Heart left ventricle (tissue), 16 donors: ENCODE data around the gene HK3. TPM values are rescaled to one million over a fixed set of nuclear protein-coding genes. Genes with fewer than 3 reads are reported as not detected.

Experiments
- ATAC-seq, 4 donors: fragments of 200-7000 bp; cut with Tn5 transposase; one replicate each; pipeline ENCODE4 v1.9.1; 2020 to 2022; ENCODE audit warnings: moderate library complexity in 4 of 4, mild to moderate bottlenecking in 3 of 4, moderate number of reproducible peaks in 1 of 4
- DNase-seq, 5 donors: peaks; one replicate each; pipeline ENCODE4 v3.0.0-alpha.2; 2020
- H3K27ac ChIP-seq, 12 donors: fragments of 200-600 bp; sonication (generic) in 4 of 12; one replicate each; pipeline versions ENCODE4 v1.5.0 to v1.8.0; 2016 to 2022; ENCODE audit warnings: mild to moderate bottlenecking in 2 of 12
- H3K27me3 ChIP-seq, 9 donors: fragments of 200-600 bp; sonication (generic) in 2 of 9; one replicate each; pipeline versions ENCODE4 v1.5.1 to v1.8.0; 2016 to 2022; ENCODE audit warnings: mild to moderate bottlenecking in 3 of 9
- H3K36me3 ChIP-seq, 9 donors: fragments of 200-600 bp; sonication (generic) in 2 of 9; one replicate each; pipeline versions ENCODE4 v1.5.0 to v1.8.0; 2018 to 2022; ENCODE audit warnings: mild to moderate bottlenecking in 2 of 9
- H3K4me1 ChIP-seq, 12 donors: fragments of 200-600 bp; sonication (generic) in 4 of 12; one replicate each; pipeline versions ENCODE4 v1.5.0 to v1.8.0; 2016 to 2022; ENCODE audit warnings: mild to moderate bottlenecking in 3 of 12
- H3K4me3 ChIP-seq, 12 donors: fragments of 200-600 bp; sonication (generic) in 4 of 12; one replicate each; pipeline versions ENCODE4 v1.5.0 to v1.8.0; 2017 to 2022; ENCODE audit warnings: mild to moderate bottlenecking in 9 of 12, moderate library complexity in 4 of 12
- H3K9me3 ChIP-seq, 12 donors: fragments of 200-600 bp; sonication (generic) in 4 of 12; one replicate each; pipeline versions ENCODE4 v1.5.0 to v1.8.0; 2016 to 2022; ENCODE audit warnings: mild to moderate bottlenecking in 1 of 12
- CTCF ChIP-seq, 12 donors: fragments of 200-600 bp; sonication (generic) in 4 of 12; IDR thresholded peaks; one replicate each; pipeline versions ENCODE4 v1.5.0 to v1.8.0; 2018 to 2022; ENCODE audit warnings: antibody characterized with exemption in 12 of 12, mild to moderate bottlenecking in 5 of 12
- POLR2A ChIP-seq, 2 donors: fragments of 450-650 bp; IDR thresholded peaks; one replicate each; pipeline ENCODE4 v1.6.1; 2017; ENCODE audit warnings: antibody characterized with exemption in 2 of 2, mild to moderate bottlenecking in 2 of 2, moderate library complexity in 2 of 2
- WGBS, 4 donors: extraction: QIAGEN DNeasy Blood & Tissue Kit in 2 of 4; methylation state at CpG; one replicate each; pipeline versions ENCODE4 v1.1.5 to v1.1.7; 2013 to 2018; 5-methylcytosine and 5-hydroxymethylcytosine counted together
- intact Hi-C, 10 donors: fragments of 100-400 bp; cut with DNase I; formaldehyde crosslinking; loops; one replicate each; pipeline versions ENCODE4 v1.11.1 to v1.14.2; 2022
- polyA plus RNA-seq, 2 donors: library from polyadenylated mRNA; stranded (reverse); fragments of 200-250 nt; gene quantifications; one replicate each; pipeline ENCODE4 v1.2.3, GENCODE V29; 2013
- total RNA-seq, 9 donors: library from RNA; depleted of rRNA in 2 of 9; stranded (reverse); fragments of >200 nt in 2 of 9; fragmentation: NEBNext Ultra II Directional in 3 of 9; extraction: Animal tissue kit (Norgen Biotek cat#: 25700) in 3 of 9; gene quantifications; one replicate each; pipeline versions ENCODE4 v1.1.0 to v1.2.4, GENCODE V29; 2016 to 2023
- donor health status: ischemic (EF 13 %, LVEDD 7.1; RV severe dilation, severe dysfunction).
- donor health status: healthy with polysubstance abuse.
- donor health status: DM: no; HTN: yes; CAD: no.
- donor health status: DM: no; HTN: no; CAD: no.
- donor health status: ischemic (EF 25% LVEDD 6.9; RV normal size, moderate dysfunction).
- donor health status: ischemic (EF 25% LVEDD 5.7; RV mildly dilated, moderate dysfunction).
- donor health status: healthy.
- donor health status: DM: yes; HTN: yes; CAD: no.
- donor health status: ischemic (EF 35%, LVEDD 5.7; RV mildly dilated, moderate dysfunction).
- donor health status: nonischemic (EF 11% LVEDD 7.7; RV severe dilation, severe dysfunction).
- donor health status: DM: yes; HTN: yes; CAD: no.
- donor health status: PGD.
- donor health status: ischemic (EF 29% LVEDD 5.4; RV normal size, mild dysfunction).
- donor health status: nonischemic (EF 23%, LVEDD 6.1; RV moderate dilation, normal function).

The HK3 gene
- total and polyA plus RNA-seq, 11 donors = 0.46 to 44.0 (median 2.5) TPM

- Histone ChIP-seq H3K36me3 (no peaks in the 10 kb centered on the region), H3K27ac (no peak overlapping the region), H3K4me1 (no peaks in the 10 kb centered on the region), H3K27me3 (peaks cover 0 to 56% (median 15%) of the 10 kb centered on the region in 9 donors), H3K9me3 (no peaks in the 10 kb centered on the region), H3K4me3 (no peak overlapping the region)
- intact Hi-C loops = no loop called here
- DNase-seq (no peak), ATAC-seq (no peak)
- TF ChIP-seq CTCF (IDR thresholded peaks at IDR 0.05) (no peak), POLR2A (IDR thresholded peaks at IDR 0.05) (no peak)
- 72 to 93% (median 78%) methylated on average over 5 to 10 of the region's 10 CpGs for WGBS, 4 donors
Measured at GRCh38 chr5:176859916-176860315, 39.2 kb downstream of the HK3 start.

- DNase-seq = no peak
- Histone ChIP-seq H3K4me1 (no peaks in the 10 kb centered on the region), H3K27me3 (peaks cover 0 to 39% (median 10%) of the 10 kb centered on the region in 9 donors), H3K36me3 (no peaks in the 10 kb centered on the region), H3K4me3 (no peak overlapping the region), H3K9me3 (no peaks in the 10 kb centered on the region), H3K27ac (no peak overlapping the region)
- intact Hi-C loops = no loop called here
- 80 to 87% (median 83%) methylated on average over 4 to 11 of the region's 11 CpGs for WGBS, 4 donors
- TF ChIP-seq CTCF (IDR thresholded peaks at IDR 0.05) (no peak), POLR2A (IDR thresholded peaks at IDR 0.05) (no peak)
- no peak for ATAC-seq
Measured at GRCh38 chr5:176857894-176858273, 41.3 kb downstream of the HK3 start.

- ATAC-seq (no peak), DNase-seq (no peak)
- peaks cover 0 to 34% (median 5%) of the 10 kb centered on the region in 9 donors for H3K27me3 ChIP-seq
- H3K4me1 ChIP-seq = no peaks in the 10 kb centered on the region
- no peak overlapping the region for H3K27ac ChIP-seq
- H3K36me3 ChIP-seq = no peaks in the 10 kb centered on the region
- no peaks in the 10 kb centered on the region for H3K9me3 ChIP-seq
- no peak for TF ChIP-seq CTCF (IDR thresholded peaks at IDR 0.05)
- no peak for TF ChIP-seq POLR2A (IDR thresholded peaks at IDR 0.05)
- H3K4me3 ChIP-seq = no peak overlapping the region
- intact Hi-C loops = no loop called here
- WGBS, 4 donors = 72 to 77% (median 74%) methylated on average over 18 to 19 of the region's 19 CpGs
Measured at GRCh38 chr5:176857216-176857893, 41.8 kb downstream of the HK3 start.

DNA sequence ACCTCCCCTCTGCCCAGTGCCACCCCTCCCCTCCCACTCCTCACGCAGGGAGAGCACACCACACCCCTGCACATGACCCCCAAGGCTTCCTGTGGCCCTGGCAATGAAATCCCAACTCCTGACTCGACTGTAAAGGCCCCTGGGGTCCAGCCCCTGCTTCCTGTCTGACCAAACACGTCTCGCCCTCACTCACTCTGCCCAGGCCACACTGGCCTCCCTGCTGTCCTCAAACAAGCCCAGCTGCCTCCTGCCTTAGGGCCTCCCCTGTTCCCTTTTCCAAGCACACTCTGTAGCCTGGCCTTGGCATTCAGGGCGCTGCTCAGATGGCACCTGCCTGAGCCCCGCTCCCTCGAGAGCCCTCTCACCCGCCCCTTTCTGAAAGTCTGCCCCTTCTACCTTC is 42.4 kb downstream of the HK3 start:
- ATAC-seq (no peak), DNase-seq (no peak)
- intact Hi-C loops = no loop called here
- H3K9me3 ChIP-seq = no peaks in the 10 kb centered on the region
- TF ChIP-seq POLR2A (IDR thresholded peaks at IDR 0.05) = no peak
- TF ChIP-seq CTCF (IDR thresholded peaks at IDR 0.05) = no peak
- H3K27ac ChIP-seq = no peak overlapping the region
- WGBS, 4 donors = 54 to 64% (median 57%) methylated on average over 8 of the region's 8 CpGs
- H3K36me3 ChIP-seq = no peaks in the 10 kb centered on the region
- no peak overlapping the region for H3K4me3 ChIP-seq
- H3K27me3 ChIP-seq = peaks cover 0 to 29% (median under 1%) of the 10 kb centered on the region in 9 donors
- H3K4me1 ChIP-seq = no peaks in the 10 kb centered on the region
